NCI-H2081 (cell line): Measurements from ENCODE around the gene GPR37L1.
"Not testable (repeated sequence)": the region's sequence is repeated elsewhere in the genome, so short reads cannot be mapped to it uniquely, and the experiment has no call there.

Experiments
- DNase-seq, 2 experiments: peaks; one replicate each; lab custom pipeline; 2025; lab: John Stamatoyannopoulos, UW

Gene GPR37L1

DNA sequence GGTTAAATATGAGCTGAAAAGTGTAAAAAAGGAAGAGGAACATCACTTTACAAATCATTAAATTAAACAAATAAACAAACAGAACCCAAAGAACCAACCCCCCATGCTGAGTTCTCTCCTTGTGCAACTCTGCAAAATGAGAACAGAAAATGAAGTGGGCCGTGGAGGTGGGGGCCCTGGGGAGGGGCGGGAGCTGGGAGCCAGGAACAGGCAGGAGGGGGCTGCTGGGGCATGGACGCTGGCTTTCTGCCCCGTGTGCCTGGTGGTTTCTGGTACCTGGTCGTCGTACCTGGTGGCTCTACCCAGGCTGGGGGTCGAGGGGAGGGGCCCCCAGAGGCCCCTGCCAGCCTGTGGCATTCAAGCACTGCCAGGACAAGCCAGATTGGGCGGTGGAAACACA, 10.8 kb downstream of the GPR37L1 start:
- no peak for DNase-seq

- DNase-seq: no peak
Observed at GRCh38 chr1:202133989-202134388, 11.3 kb downstream of the GPR37L1 start.

- no peak for DNase-seq
Observed at GRCh38 chr1:202134645-202135172, 12.0 kb downstream of the GPR37L1 start.

DNA sequence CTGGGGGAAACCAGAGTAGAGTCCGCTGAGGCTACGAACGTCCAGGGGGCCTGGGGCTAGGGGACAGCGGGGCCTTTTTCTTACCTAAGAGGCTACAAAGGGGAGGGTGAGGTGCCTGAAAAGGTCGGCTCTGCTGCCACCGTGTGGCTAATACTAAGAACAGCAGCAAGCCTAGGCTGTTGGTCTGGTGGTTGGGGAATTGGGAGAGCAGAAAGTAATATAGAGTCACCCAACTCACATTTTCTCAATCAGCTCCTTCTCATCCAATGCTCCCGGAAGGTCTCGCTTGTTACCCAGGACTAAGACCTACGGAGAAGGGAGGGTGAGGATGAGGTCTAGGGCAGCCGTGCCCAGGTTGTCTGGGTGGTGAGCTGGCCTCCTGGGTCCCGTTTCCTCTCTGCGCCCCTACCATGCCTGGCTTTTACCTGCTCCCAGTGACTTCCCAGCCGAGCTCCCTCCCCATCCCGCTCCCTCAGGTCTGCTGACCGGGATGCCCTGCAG, 12.6 kb downstream of the GPR37L1 start:
- DNase-seq: peak; percentile 72 to 75

GRCh38 chr1:202140833-202141232, 18.1 kb downstream of the GPR37L1 start:
- no peak for DNase-seq

DNA sequence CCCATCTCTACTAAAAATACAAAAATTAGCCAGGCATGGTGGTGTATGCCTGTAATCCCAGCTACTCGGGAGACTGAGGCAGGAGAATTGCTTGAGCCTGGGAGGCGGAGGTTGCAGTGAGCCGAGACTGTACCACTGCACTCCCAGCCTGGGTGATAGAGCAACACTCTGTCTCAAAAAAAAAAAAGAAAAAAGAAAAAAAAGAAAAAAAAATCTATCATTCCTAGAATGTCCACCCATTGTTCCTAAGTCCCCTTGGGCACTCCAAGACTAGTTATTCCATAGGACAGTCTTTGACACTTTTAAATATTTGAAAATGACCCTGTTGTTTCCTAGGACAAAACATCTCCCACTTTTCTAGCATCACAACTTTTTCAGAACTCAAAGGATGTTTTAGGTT, 18.8 kb downstream of the GPR37L1 start:
- DNase-seq: not testable (repeated sequence)

GRCh38 chr1:202143011-202143767, 20.5 kb downstream of the GPR37L1 start:
- DNase-seq: no peak

DNA sequence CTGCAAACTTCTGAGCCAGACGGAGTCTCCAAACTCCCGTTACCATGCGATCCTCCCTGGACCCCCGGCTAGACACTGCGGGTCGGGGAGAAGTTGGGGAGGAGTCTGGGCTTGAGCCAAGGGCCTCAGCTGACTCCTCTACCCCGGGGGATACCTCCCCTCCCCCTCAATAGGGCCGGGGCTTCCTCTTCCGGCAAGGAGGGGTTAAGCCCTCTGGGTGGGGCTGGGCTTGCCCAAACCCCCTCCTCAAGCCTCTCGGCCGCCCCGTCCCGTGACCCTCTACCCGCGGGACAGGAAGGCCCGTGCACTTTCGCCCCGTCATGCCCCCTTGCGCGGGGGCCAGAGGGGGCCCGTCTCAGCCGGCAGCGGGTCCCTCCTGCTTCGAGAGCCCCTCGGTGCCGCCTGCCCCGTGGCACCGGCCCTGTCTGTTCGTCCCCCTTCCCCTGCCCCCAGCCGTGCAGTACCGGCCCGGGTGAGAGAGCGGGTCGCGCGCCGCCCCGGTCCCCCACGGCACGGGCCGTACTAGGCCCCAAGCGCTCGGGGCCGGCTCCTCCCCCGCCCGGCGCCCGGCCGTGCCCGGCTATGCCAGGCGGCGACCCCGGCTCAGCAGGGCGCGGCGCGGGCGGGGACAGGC, 21.2 kb downstream of the GPR37L1 start:
- DNase-seq: peak; percentile 28 to 33

GRCh38 chr1:202144402-202145067, 21.8 kb downstream of the GPR37L1 start, which contains the start of gene ARL8A:
ARL8A (minus strand) TSS chr1:202144737; CDS start chr1:202144572, 165 bp downstream.
- peak; percentile 66 to 75 for DNase-seq

GRCh38 chr1:202145068-202145743, 22.5 kb downstream of the GPR37L1 start:
- DNase-seq: no peak

DNA sequence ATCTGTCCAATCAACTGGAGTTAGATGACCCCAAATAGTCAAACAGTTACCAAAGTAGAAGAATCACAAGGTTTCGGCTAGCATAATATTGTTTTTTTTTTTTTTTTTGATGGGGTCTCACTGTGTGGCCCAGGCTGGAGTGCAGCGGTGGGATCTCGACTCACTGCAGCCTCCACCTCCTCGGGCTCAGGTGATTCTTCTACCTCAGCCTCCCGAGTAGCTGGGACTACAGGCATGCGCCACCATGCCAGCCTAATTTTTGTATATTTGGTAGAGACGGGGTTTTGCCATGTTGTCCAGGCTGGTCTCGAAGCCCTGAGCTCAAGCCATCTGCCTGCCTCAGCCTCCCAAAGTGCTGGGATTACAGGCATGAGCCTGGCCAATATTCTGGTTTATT, 23.0 kb downstream of the GPR37L1 start:
- DNase-seq: not testable (repeated sequence)

DNA sequence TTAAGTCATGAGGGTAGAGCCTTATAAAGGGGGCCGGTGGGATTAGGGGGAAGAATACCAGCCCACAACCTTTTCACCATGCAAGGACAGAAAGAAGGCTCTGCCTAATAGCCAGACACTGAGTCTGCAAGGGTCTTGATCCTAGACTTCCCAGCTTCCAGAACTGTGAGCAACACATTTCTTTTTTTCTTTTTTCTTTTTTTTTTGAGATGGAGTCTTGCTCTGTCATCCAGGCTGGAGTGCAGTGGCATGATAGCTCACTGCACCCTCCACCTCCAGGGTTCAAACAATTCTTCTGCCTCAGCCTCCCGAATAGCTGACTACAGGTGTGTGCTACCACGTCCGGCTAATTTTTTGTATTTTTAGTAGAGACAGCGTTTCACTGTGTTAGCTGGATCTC, 23.6 kb downstream of the GPR37L1 start:
- DNase-seq: no peak

GRCh38 chr1:202146993-202147392, 24.3 kb downstream of the GPR37L1 start:
- no peak for DNase-seq

GRCh38 chr1:202148391-202148790, 25.7 kb downstream of the GPR37L1 start:
- no peak for DNase-seq

- no peak for DNase-seq
Observed at GRCh38 chr1:202149566-202149965, 26.8 kb downstream of the GPR37L1 start.

DNA sequence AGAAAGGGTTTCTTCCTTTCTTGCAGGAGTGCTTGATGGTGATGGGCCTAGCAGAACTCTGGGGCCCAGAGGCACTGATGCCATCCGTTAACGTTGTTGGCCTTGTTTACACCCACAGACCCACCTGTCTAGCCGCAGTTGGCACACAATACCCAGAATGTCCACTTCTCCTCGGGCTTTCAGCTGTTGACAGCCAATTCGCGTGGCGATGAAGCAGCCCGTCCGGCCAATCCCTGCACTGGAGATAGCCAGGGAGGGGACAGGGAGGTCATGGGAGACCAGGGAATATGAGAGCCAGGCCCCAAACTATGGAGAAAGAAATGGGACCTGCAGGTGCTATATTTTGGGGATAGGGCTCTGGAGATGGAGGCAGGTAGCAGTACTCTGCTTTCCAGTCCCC, 27.5 kb downstream of the GPR37L1 start:
- DNase-seq: no peak

DNA sequence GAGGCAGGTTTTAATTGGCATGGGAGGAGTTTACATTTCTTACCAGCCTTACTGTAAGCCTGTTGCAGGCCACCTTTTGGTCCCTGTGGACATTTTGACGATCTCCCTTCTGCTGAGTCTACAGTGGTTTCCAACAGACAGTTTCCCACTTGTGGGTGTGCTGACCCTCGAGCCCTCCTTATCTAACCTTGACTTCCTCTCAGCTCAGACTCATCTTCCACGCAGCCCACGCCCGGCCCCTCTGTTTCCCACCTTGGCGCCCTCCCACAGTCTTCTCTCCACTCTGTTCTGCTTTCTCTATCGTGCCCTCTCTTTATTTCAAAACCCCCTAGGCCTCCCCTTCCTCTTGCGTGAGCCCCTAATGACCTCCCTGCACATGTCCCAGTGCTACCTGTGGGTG, 27.9 kb downstream of the GPR37L1 start:
- no peak for DNase-seq

GRCh38 chr1:202151045-202151444, 28.3 kb downstream of the GPR37L1 start:
- DNase-seq: no peak

- DNase-seq: no peak
Observed at GRCh38 chr1:202152399-202152798, 29.7 kb downstream of the GPR37L1 start.

- DNase-seq: no peak
Observed at GRCh38 chr1:202153284-202153683, 30.6 kb downstream of the GPR37L1 start.

- no peak for DNase-seq
Observed at GRCh38 chr1:202154148-202154765, 31.5 kb downstream of the GPR37L1 start.
